Gastrocnemius medialis (tissue), 4 donors: ENCODE results near the gene PDE7B. TPM values are rescaled to one million over a fixed set of nuclear protein-coding genes. Genes with fewer than 3 reads are reported as not detected.

Source experiments
- ATAC-seq, 2 donors: fragments of 150-250 bp; one replicate each; pipeline ENCODE4 v1.9.1; 2016
- DNase-seq, 2 donors: peaks; one replicate each; pipeline ENCODE4 v3.0.0-alpha.2; 2019
- H3K27ac ChIP-seq, 4 donors: fragments of 200-600 bp; sonication (generic); 1 replicate in 1 of 4; 2 replicates in 3 of 4; pipeline ENCODE4 v1.5.1; 2016 to 2018; ENCODE audit warnings: mild to moderate bottlenecking in 2 of 4, moderate library complexity in 1 of 4
- H3K27me3 ChIP-seq, 3 donors: fragments of 200-600 bp; sonication (generic) in 2 of 3; 1 replicate in 1 of 3; 2 replicates in 2 of 3; pipeline versions ENCODE4 v1.5.1 to v1.6.0; 2016 to 2019; ENCODE audit warnings: mild to moderate bottlenecking in 1 of 3, moderate library complexity in 1 of 3
- H3K36me3 ChIP-seq, 2 donors: fragments of 200-600 bp; sonication (generic) in 1 of 2; one replicate each; pipeline ENCODE4 v1.5.1; 2017 to 2018
- H3K4me1 ChIP-seq, 2 donors: fragments of 200-600 bp; sonication (generic) in 1 of 2; one replicate each; pipeline ENCODE4 v1.5.1; 2016 to 2017; ENCODE audit warnings: mild to moderate bottlenecking in 2 of 2
- H3K4me3 ChIP-seq, 4 donors: fragments of 200-600 bp; sonication (generic) in 3 of 4; 1 replicate in 1 of 4; 2 replicates in 3 of 4; pipeline ENCODE4 v1.5.1; 2016 to 2019; ENCODE audit warnings: mild to moderate bottlenecking in 2 of 4
- H3K9me3 ChIP-seq, 3 donors: fragments of 200-600 bp; sonication (generic) in 2 of 3; 1 replicate in 1 of 3; 2 replicates in 2 of 3; pipeline ENCODE4 v1.5.1; 2016 to 2019
- POLR2A ChIP-seq, 2 donors: fragments of 450-650 bp; IDR thresholded peaks; one replicate each; pipeline ENCODE4 v1.6.1; 2017; ENCODE audit warnings: antibody characterized with exemption in 2 of 2, mild to moderate bottlenecking in 2 of 2, moderate library complexity in 2 of 2
- in situ Hi-C, 4 donors: fragments of 200-750 bp; cut with MboI; loops; one replicate each; pipeline versions ENCODE4 v1.15.0 to v1.8.0; 2017; ENCODE audit warnings: low sequenced_read_pairs in 4 of 4
- intact Hi-C: fragments of 100-400 bp; cut with DNase I; formaldehyde crosslinking; loops from one replicate; pipeline ENCODE4 v1.15.1; 2023; ENCODE audit warnings: low total_unique reads
- total RNA-seq, 4 donors: library from RNA; depleted of rRNA; stranded (reverse); fragments of >200 nt; gene quantifications; one replicate each; pipeline versions ENCODE4 v1.1.0 to v1.2.3, GENCODE V29; 2016
- TF ChIP-seq, protein P1 (sequence below), 5 experiments: fragments of 450-650 bp in 3 of 5; fragments of 200-600 bp in 2 of 5; sonication (generic) in 2 of 5; IDR thresholded peaks in 4 of 5; conservative IDR thresholded peaks in 1 of 5; 1 replicate in 4 of 5; 2 replicates in 1 of 5; pipeline ENCODE4 v1.5.1; 2016 to 2019; ENCODE audit warnings: antibody characterized with exemption in 5 of 5, mild to moderate bottlenecking in 3 of 5, moderate library complexity in 3 of 5

The PDE7B gene
- total RNA-seq, 4 donors from 2014 or later: 2.2 to 3.6 (median 2.7) TPM

DNA sequence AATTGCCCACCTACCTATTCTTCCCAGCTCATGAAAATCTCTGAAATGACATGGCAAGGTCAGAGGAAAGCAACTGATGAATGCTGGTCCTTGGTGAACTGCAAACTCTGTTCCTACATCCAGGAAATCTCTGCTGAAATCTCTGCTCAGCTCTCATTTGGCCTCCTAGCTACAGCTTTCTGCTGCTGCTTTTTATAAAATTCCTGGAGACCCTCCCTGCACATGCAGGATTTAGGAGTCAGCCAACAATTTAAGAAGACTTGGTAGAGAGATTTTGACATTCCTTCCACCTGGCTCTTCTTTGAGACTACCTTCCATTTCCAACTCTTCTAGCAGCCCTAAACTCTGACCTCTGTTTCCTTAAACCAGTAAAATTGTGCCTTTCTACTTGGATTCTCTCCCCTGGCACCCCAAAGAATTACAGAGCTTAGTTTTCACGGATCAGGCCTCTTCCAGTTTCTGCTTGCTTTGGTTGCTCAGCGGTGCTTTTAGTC, 55.5 kb downstream of the PDE7B start:
- no peak overlapping the region for H3K4me3 ChIP-seq
- in situ Hi-C loops: no loop called here
- no peaks in the 10 kb centered on the region for H3K36me3 ChIP-seq
- ATAC-seq: no peak
- TF ChIP-seq, protein P1, sequence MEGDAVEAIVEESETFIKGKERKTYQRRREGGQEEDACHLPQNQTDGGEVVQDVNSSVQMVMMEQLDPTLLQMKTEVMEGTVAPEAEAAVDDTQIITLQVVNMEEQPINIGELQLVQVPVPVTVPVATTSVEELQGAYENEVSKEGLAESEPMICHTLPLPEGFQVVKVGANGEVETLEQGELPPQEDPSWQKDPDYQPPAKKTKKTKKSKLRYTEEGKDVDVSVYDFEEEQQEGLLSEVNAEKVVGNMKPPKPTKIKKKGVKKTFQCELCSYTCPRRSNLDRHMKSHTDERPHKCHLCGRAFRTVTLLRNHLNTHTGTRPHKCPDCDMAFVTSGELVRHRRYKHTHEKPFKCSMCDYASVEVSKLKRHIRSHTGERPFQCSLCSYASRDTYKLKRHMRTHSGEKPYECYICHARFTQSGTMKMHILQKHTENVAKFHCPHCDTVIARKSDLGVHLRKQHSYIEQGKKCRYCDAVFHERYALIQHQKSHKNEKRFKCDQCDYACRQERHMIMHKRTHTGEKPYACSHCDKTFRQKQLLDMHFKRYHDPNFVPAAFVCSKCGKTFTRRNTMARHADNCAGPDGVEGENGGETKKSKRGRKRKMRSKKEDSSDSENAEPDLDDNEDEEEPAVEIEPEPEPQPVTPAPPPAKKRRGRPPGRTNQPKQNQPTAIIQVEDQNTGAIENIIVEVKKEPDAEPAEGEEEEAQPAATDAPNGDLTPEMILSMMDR (IDR thresholded peaks at IDR 0.05 in 4 of 5, conservative IDR thresholded peaks at IDR 0.05 in 1 of 5): no peak
- TF ChIP-seq POLR2A (IDR thresholded peaks at IDR 0.05): no peak
- H3K27ac ChIP-seq: no peak overlapping the region
- DNase-seq: no peak
- no peaks in the 10 kb centered on the region for H3K27me3 ChIP-seq
- H3K9me3 ChIP-seq: no peaks in the 10 kb centered on the region
- intact Hi-C loops: no loop called here
- peaks cover 5 to 6% of the 10 kb centered on the region in 2 donors for H3K4me1 ChIP-seq

DNA sequence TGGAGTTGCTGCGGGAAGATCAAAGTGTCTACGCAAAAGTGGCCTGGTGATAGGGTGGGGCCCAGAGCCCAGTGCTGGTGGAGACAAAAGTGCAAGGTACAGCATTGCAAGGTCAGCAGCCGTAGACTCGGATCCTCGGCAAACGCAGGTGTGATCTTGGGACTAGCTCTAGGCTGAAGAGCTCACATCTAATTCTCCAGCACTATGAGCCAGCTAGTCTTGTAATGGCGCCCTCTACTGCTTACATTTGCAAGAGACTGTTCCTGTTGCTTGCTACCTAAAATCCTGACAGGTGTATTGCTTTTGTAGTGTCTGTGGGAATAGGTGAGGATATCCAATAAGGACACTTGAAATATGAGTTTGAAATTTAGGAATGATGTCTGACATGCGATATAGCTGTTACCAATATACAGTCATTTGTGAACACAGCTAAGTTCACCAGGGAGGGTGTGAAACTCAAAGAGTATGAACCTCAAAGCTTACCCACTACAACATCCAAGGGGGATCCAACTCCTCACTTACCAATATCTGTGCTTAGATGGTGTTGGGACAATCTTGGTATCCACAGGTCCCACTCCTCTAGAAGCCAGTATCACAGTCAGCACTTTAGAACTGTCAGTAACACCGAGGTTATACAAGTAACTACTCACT, 58.4 kb downstream of the PDE7B start:
- ATAC-seq: peak in 1 of 2 donors; percentile 41

DNA sequence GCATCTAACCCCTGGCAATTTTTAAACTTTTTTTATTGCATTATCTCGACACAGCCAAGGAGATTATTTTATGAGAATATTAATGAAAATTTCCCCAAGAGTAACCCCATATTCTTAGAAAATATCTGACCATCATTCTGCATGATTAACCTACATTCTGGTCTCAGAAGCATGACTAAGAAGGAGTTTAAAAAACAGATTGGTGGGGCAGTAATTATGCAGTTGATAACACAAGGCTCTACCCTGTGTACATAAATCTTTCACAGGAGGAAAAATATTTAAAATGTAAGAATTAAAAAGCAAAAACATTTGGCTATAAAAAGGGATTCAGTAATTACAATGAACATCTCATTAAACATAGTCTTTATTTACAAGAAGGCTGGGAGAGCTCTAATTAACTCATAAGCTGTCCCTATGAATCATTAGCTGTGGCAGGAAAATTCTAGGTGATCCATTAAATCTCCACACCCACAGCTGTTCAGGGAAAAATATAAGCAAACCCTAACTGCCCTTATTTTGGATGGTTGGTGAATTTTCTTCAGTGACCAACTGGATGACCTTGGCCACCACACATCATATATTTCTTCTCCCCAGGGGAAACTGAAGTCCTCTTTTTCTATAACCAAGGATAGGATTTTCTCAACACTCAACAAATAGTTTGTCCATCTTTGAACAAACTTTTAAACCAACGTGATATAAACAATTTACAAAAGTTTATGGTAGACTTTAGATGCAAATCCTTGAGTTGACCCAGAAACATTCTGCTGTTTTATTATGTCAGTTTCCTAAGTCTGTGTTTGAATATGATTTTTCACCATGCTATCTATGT, 59.5 kb downstream of the PDE7B start:
- ATAC-seq (no peak), DNase-seq (no peak)
- no peak for TF ChIP-seq POLR2A (IDR thresholded peaks at IDR 0.05)
- TF ChIP-seq, protein P1 (IDR thresholded peaks at IDR 0.05 in 4 of 5, conservative IDR thresholded peaks at IDR 0.05 in 1 of 5): no peak
- Histone ChIP-seq H3K36me3 (no peaks in the 10 kb centered on the region), H3K4me1 (no peaks in the 10 kb centered on the region), H3K9me3 (no peaks in the 10 kb centered on the region), H3K4me3 (no peak overlapping the region), H3K27ac (no peak overlapping the region), H3K27me3 (no peaks in the 10 kb centered on the region)
- intact Hi-C loops: no loop called here
- in situ Hi-C loops: no loop called here

More for the DNA sequence above, 58.4 kb downstream of the PDE7B start:
- in situ Hi-C loops (no loop called here), intact Hi-C loops (no loop called here)
- no peak overlapping the region for H3K4me3 ChIP-seq
- no peak for TF ChIP-seq POLR2A (IDR thresholded peaks at IDR 0.05)
- TF ChIP-seq, protein P1 (IDR thresholded peaks at IDR 0.05 in 4 of 5, conservative IDR thresholded peaks at IDR 0.05 in 1 of 5): peak in 2 of 5 experiments; percentile 33 to 48
- H3K27ac ChIP-seq: no peak overlapping the region
- peak in 1 of 2 donors; percentile 17 for DNase-seq
- no peaks in the 10 kb centered on the region for H3K36me3 ChIP-seq
- H3K9me3 ChIP-seq: no peaks in the 10 kb centered on the region
- no peaks in the 10 kb centered on the region for H3K4me1 ChIP-seq
- H3K27me3 ChIP-seq: no peaks in the 10 kb centered on the region

DNA sequence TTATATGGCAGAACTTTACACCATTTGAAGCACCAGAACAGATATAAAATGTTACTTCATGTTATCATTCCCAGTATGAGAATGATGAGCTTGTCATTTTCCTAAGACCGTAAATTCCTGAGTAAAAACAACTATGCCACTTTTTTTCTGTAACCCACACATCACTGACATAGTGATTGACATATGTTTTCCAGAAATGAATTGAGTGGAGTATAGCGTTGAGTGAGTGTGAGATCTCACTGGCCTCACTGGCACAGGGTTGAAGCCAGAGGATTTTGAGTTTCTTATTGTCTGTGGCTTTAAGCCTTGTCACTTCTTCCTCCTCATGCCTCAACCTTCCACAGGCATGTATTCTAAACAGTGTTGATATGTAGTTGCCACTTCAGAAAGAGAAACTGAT, 62.3 kb downstream of the PDE7B start:
- no peak overlapping the region for H3K4me3 ChIP-seq
- H3K36me3 ChIP-seq: no peaks in the 10 kb centered on the region
- DNase-seq (no peak), ATAC-seq (no peak)
- H3K27me3 ChIP-seq: no peaks in the 10 kb centered on the region
- H3K27ac ChIP-seq: no peak overlapping the region
- TF ChIP-seq POLR2A (IDR thresholded peaks at IDR 0.05): no peak
- TF ChIP-seq, protein P1 (IDR thresholded peaks at IDR 0.05 in 4 of 5, conservative IDR thresholded peaks at IDR 0.05 in 1 of 5): no peak
- in situ Hi-C loops (no loop called here), intact Hi-C loops (no loop called here)
- peaks cover 5 to 9% of the 10 kb centered on the region in 2 donors for H3K4me1 ChIP-seq
- no peaks in the 10 kb centered on the region for H3K9me3 ChIP-seq
